OCI-LY7 (cell line): ENCODE data around the gene OR10V1. TPM values are rescaled to one million over a fixed set of nuclear protein-coding genes. Genes with fewer than 3 reads are reported as not detected.

Source experiments
- BruUV-seq: library from RNA; stranded (reverse); fragments of 400-500 nt; replicated peaks from 2 replicates; lab custom pipeline; 2021; lab: Mats Ljungman, UMichigan
- CTCF ChIA-PET: fragments of 300-600 bp; sonication (Branson Sonifier 250); formaldehyde crosslinking; loops from one replicate; lab custom pipeline; 2022; ENCODE audit warnings: antibody characterized with exemption; ENCODE audit not compliant: unreplicated experiment; lab: Charles Lee
- POLR2A ChIA-PET: fragments of 300-600 bp; sonication (Branson Sonifier 250); formaldehyde crosslinking; loops from one replicate; lab custom pipeline; 2022; ENCODE audit warnings: antibody characterized with exemption; lab: Charles Lee
- DNase-seq: peaks from one replicate; pipeline ENCODE4 v3.0.0-alpha.2; 2015; ENCODE audit warnings: low spot score
- H2AFZ ChIP-seq: fragments of 200-600 bp; sonication (generic), shearing (Covaris generic); 2 replicates; pipeline ENCODE4 v1.6.1; 2014; ENCODE audit warnings: mild to moderate bottlenecking, antibody characterized with exemption, low read length, moderate library complexity
- H3K27ac ChIP-seq: fragments of 200-600 bp; sonication (generic); 2 replicates; pipeline ENCODE4 v1.5.1; 2014; ENCODE audit warnings: mixed run types, low read depth, mild to moderate bottlenecking, moderate library complexity, low read length, inconsistent platforms; ENCODE audit not compliant: poor library complexity, severe bottlenecking
- H3K36me3 ChIP-seq: fragments of 200-600 bp; sonication (generic); 2 replicates; pipeline ENCODE4 v1.6.1; 2014; ENCODE audit warnings: mild to moderate bottlenecking, antibody characterized with exemption, low read length, moderate library complexity, mixed read lengths; ENCODE audit not compliant: insufficient read depth
- H3K4me1 ChIP-seq: fragments of 200-600 bp; sonication (generic); 2 replicates; pipeline ENCODE4 v1.5.1; 2014; ENCODE audit warnings: mild to moderate bottlenecking, low read length; ENCODE audit not compliant: insufficient read depth, poor library complexity, severe bottlenecking
- H3K4me2 ChIP-seq: fragments of 200-600 bp; sonication (generic); 2 replicates; pipeline ENCODE4 v1.6.1; 2014; ENCODE audit warnings: mild to moderate bottlenecking, low read length
- H3K4me3 ChIP-seq: fragments of 200-600 bp; sonication (generic); 2 replicates; pipeline ENCODE4 v1.5.1; 2014; ENCODE audit warnings: mild to moderate bottlenecking, low read depth, low read length; ENCODE audit not compliant: poor library complexity, severe bottlenecking
- H3K79me2 ChIP-seq: fragments of 200-600 bp; sonication (generic); 2 replicates; pipeline ENCODE4 v1.6.1; 2016; ENCODE audit warnings: low read depth, mild to moderate bottlenecking, low read length, moderate library complexity, mixed read lengths; ENCODE audit not compliant: insufficient read depth
- H3K9me2 ChIP-seq: fragments of 200-600 bp; sonication (generic); 2 replicates; pipeline ENCODE4 v1.6.1; 2016; ENCODE audit warnings: mild to moderate bottlenecking, low read length, mixed read lengths; ENCODE audit not compliant: insufficient read depth
- H3K9me3 ChIP-seq: fragments of 200-600 bp; sonication (generic); 2 replicates; pipeline ENCODE4 v1.6.1; 2014; ENCODE audit warnings: mild to moderate bottlenecking, mixed run types, low read length, mixed read lengths
- H4K20me1 ChIP-seq: fragments of 200-600 bp; sonication (generic); 2 replicates; pipeline ENCODE4 v1.6.1; 2014; ENCODE audit warnings: mild to moderate bottlenecking, antibody characterized with exemption, low read length, moderate library complexity, mixed read lengths; ENCODE audit not compliant: insufficient read depth
- EZH2phosphoT487 ChIP-seq: fragments of 200-600 bp; sonication (generic); IDR thresholded peaks from 2 replicates; pipeline ENCODE4 v1.6.1; 2018; ENCODE audit warnings: low read depth, borderline replicate concordance, mild to moderate bottlenecking, mixed run types, antibody characterized with exemption, low read length, moderate library complexity, mixed read lengths
- intact Hi-C: fragments of 100-400 bp; cut with micrococcal nuclease; formaldehyde crosslinking; loops from one replicate; pipeline ENCODE4 v1.10.0; 2022; ENCODE audit not compliant: unreplicated experiment
- total RNA-seq, 2 experiments: library from RNA; depleted of rRNA in 1 of 2; stranded (reverse); fragments of >200 nt in 1 of 2; shearing (Covaris generic) in 1 of 2; gene quantifications; 2 replicates each; pipeline ENCODE4 v1.2.3, GENCODE V29; 2014 to 2022
- TF ChIP-seq, protein P1 (sequence below): fragments of 200-600 bp; sonication (generic); conservative IDR thresholded peaks from 2 replicates; pipeline ENCODE4 v1.5.1; 2014; ENCODE audit warnings: mild to moderate bottlenecking, antibody characterized with exemption, low read length, moderate library complexity, mixed read lengths

Gene OR10V1
- total RNA-seq, 2 experiments from 2014 or later: not detected

DNA sequence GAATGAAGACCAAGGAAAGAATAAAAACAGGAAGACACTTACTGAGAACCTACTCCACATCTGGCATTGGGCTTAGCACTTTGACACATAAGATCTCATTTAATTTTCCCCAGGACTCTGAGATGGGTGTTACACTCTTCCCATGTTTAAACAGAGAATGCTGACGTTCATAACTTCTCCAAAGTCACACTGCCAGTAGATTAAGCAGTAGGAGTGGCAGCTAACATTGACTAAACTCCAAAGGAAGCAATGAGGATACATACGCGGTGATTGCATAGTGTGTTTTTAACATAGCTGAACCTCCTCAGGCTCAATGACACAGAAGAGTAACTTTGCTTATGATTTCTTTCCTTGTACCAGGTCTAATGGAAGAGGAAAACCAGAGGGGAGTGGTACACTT, 14.5 kb upstream of the OR10V1 start:
- no peaks in the 10 kb centered on the region for H3K36me3 ChIP-seq
- H3K4me1 ChIP-seq: no peaks in the 10 kb centered on the region
- no peak overlapping the region for H2AFZ ChIP-seq
- TF ChIP-seq EZH2phosphoT487: no peak
- TF ChIP-seq, protein P1, sequence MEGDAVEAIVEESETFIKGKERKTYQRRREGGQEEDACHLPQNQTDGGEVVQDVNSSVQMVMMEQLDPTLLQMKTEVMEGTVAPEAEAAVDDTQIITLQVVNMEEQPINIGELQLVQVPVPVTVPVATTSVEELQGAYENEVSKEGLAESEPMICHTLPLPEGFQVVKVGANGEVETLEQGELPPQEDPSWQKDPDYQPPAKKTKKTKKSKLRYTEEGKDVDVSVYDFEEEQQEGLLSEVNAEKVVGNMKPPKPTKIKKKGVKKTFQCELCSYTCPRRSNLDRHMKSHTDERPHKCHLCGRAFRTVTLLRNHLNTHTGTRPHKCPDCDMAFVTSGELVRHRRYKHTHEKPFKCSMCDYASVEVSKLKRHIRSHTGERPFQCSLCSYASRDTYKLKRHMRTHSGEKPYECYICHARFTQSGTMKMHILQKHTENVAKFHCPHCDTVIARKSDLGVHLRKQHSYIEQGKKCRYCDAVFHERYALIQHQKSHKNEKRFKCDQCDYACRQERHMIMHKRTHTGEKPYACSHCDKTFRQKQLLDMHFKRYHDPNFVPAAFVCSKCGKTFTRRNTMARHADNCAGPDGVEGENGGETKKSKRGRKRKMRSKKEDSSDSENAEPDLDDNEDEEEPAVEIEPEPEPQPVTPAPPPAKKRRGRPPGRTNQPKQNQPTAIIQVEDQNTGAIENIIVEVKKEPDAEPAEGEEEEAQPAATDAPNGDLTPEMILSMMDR: no peak
- intact Hi-C loops: no loop called here
- H4K20me1 ChIP-seq: no peaks in the 10 kb centered on the region
- no peaks in the 10 kb centered on the region for H3K79me2 ChIP-seq
- ChIA-PET CTCF (no interaction called here), POLR2A (interaction anchor here (0.5 kb wide), 1 partner anchor 83 kb away, joined by 3 read pairs; no protein-coding TSS in a partner anchor)
- no peak overlapping the region for H3K4me2 ChIP-seq
- no peaks in the 10 kb centered on the region for H3K9me3 ChIP-seq
- H3K4me3 ChIP-seq: no peak overlapping the region
- no peaks in the 10 kb centered on the region for H3K9me2 ChIP-seq
- BruUV-seq: no TSS peak
- DNase-seq: no peak
- H3K27ac ChIP-seq: no peak overlapping the region

DNA sequence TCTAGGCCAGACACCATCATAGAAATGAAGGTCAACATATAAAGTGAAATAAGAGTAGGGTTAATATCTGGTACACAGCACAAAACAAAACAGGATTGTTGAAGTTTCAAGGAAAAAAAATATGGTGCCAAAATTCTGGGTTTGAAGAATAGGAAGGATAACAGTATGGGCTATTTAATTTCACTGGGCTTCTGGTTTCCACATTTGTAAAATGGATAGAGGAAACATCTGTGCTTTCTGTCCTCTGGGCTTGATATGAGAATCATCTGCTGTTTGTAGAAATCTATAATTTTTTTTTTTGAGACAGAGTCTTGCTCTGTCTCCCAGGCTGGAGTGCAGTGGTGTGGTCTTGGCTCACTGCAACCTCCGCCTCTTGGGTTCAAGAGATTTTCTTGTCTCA, 13.8 kb upstream of the OR10V1 start:
- Histone ChIP-seq H3K27ac (no peak overlapping the region), H3K4me3 (no peak overlapping the region), H3K4me2 (no peak overlapping the region), H2AFZ (no peak overlapping the region), H3K4me1 (no peaks in the 10 kb centered on the region), H4K20me1 (no peaks in the 10 kb centered on the region), H3K9me2 (no peaks in the 10 kb centered on the region), H3K9me3 (no peaks in the 10 kb centered on the region), H3K79me2 (no peaks in the 10 kb centered on the region), H3K36me3 (no peaks in the 10 kb centered on the region)
- TF ChIP-seq EZH2phosphoT487: no peak
- TF ChIP-seq, protein P1: no peak
- DNase-seq: no peak
- ChIA-PET POLR2A (no interaction called here), CTCF (no interaction called here)
- BruUV-seq: no TSS peak
- intact Hi-C loops: no loop called here

DNA sequence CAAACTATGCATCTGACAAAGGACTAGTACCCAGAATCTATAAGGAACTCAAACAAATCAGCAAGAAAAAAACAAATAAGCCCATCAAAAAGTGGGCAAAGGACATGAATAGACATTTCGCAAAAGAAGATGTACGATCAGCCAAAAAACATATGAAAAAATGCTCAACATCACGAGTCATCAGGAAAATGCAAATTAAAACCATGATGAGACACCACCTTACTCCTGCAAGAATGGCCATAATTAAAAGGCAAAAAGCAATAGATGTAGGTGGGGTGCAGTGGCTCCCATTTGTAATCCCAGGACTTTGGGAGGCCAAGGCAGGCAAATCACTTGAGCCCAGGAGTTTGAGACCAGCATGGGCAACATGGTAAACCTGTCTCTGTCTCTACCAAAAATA, 10.4 kb upstream of the OR10V1 start:
- H3K4me2 ChIP-seq: no peak overlapping the region
- no peaks in the 10 kb centered on the region for H3K79me2 ChIP-seq
- no peaks in the 10 kb centered on the region for H3K9me3 ChIP-seq
- TF ChIP-seq EZH2phosphoT487: no peak
- TF ChIP-seq, protein P1: no peak
- H3K36me3 ChIP-seq: no peaks in the 10 kb centered on the region
- BruUV-seq: no TSS peak
- POLR2A ChIA-PET: interaction anchor here (0.6 kb wide), 1 partner anchor 1944 kb away, joined by 3 read pairs; no protein-coding TSS in a partner anchor
- H2AFZ ChIP-seq: no peak overlapping the region
- CTCF ChIA-PET: no interaction called here
- H4K20me1 ChIP-seq: no peaks in the 10 kb centered on the region
- H3K9me2 ChIP-seq: no peaks in the 10 kb centered on the region
- H3K4me1 ChIP-seq: no peaks in the 10 kb centered on the region
- no peak overlapping the region for H3K4me3 ChIP-seq
- no peak for DNase-seq
- intact Hi-C loops: no loop called here
- H3K27ac ChIP-seq: no peak overlapping the region
